Measurements from ENCODE around the gene TECPR2. TPM values are rescaled to one million over a fixed set of nuclear protein-coding genes. Genes with fewer than 3 reads are reported as not detected.

The TECPR2 gene
- total RNA-seq, 1 experiment from 2014 or later: 21.3 TPM

GRCh38 chr14:102418169-102418852 lies 55.6 kb downstream of the TECPR2 start:
- ChIA-PET POLR2A (no interaction called here), CTCF (no interaction called here)
- H3K4me1 Mint-ChIP-seq: peaks cover 8% of the 10 kb centered on the region; the same call in 1 of the 2 replicates
- no peaks in the 10 kb centered on the region for H3K9me3 Mint-ChIP-seq
- DNase-seq (ENCODE audit: low spot score) (no peak), ATAC-seq (no peak)
- H3K27me3 Mint-ChIP-seq (ENCODE audit: low read depth): no peaks in the 10 kb centered on the region
- peaks cover 3% of the 10 kb centered on the region; the same call in 1 of the 2 replicates for H3K36me3 Mint-ChIP-seq
- peak overlapping the region; percentile 5 for H3K27ac Mint-ChIP-seq
- TF ChIP-seq ZMAT4 (CRISPR knock-in tag; IDR thresholded peaks at IDR 0.05): no peak
- no peak for TF ChIP-seq TCF7 (CRISPR knock-in tag; IDR thresholded peaks at IDR 0.05; ENCODE audit: low read depth)
- no peak for TF ChIP-seq ZNF317 (CRISPR knock-in tag; IDR thresholded peaks at IDR 0.05; ENCODE audit: borderline replicate concordance, low read depth)
- no peak; the same call in 1 of the 2 replicates for TF ChIP-seq NR1H2 (CRISPR knock-in tag; IDR thresholded peaks at IDR 0.05)
- no peak for TF ChIP-seq JUN (CRISPR knock-in tag; IDR thresholded peaks at IDR 0.05)
- TF ChIP-seq FOXP4 (CRISPR knock-in tag; IDR thresholded peaks at IDR 0.05): no peak
- no peak for TF ChIP-seq AFF4 (CRISPR knock-in tag; IDR thresholded peaks at IDR 0.05; ENCODE audit: borderline replicate concordance)
- no peak for TF ChIP-seq CTCF (IDR thresholded peaks at IDR 0.05)
- TF ChIP-seq GABPB1 (CRISPR knock-in tag; IDR thresholded peaks at IDR 0.05): no peak
- TF ChIP-seq ZNF219 (CRISPR knock-in tag; IDR thresholded peaks at IDR 0.05; ENCODE audit: borderline replicate concordance): no peak
- TF ChIP-seq ATF3 (CRISPR knock-in tag; conservative IDR thresholded peaks at IDR 0.05): no peak
- TF ChIP-seq SMAD4 (CRISPR knock-in tag; IDR thresholded peaks at IDR 0.05): no peak
- no peak overlapping the region for H3K4me3 Mint-ChIP-seq

GRCh38 chr14:102418853-102419240 lies 56.1 kb downstream of the TECPR2 start:
- H3K4me3 Mint-ChIP-seq: no peak overlapping the region

More at GRCh38 chr14:102418853-102419240, 56.1 kb downstream of the TECPR2 start:
- ATAC-seq (no peak), DNase-seq (ENCODE audit: low spot score) (no peak)
- peaks cover 8% of the 10 kb centered on the region; the same call in 1 of the 2 replicates for H3K4me1 Mint-ChIP-seq
- TF ChIP-seq RELA (CRISPR knock-in tag; IDR thresholded peaks at IDR 0.05; ENCODE audit: borderline replicate concordance) (no peak), FOXP1 (CRISPR knock-in tag; IDR thresholded peaks at IDR 0.05; ENCODE audit: borderline replicate concordance) (no peak), GABPB1 (CRISPR knock-in tag; IDR thresholded peaks at IDR 0.05) (no peak), NR1H2 (CRISPR knock-in tag; IDR thresholded peaks at IDR 0.05) (no peak), AFF4 (CRISPR knock-in tag; IDR thresholded peaks at IDR 0.05; ENCODE audit: borderline replicate concordance) (no peak), ATF6 (CRISPR knock-in tag; IDR thresholded peaks at IDR 0.05) (no peak)
- peak overlapping the region; percentile 5 for H3K27ac Mint-ChIP-seq
- H3K36me3 Mint-ChIP-seq: peaks cover 3% of the 10 kb centered on the region; the same call in 1 of the 2 replicates
- CTCF ChIA-PET: no interaction called here
- no peaks in the 10 kb centered on the region for H3K27me3 Mint-ChIP-seq (ENCODE audit: low read depth)
- POLR2A ChIA-PET: no interaction called here
- no peaks in the 10 kb centered on the region for H3K9me3 Mint-ChIP-seq
